NB4 (cell line): ENCODE measurements around the gene UST.

Source experiments
- CTCF ChIP-seq: IDR thresholded peaks from one replicate; pipeline ENCODE4 v1.5.1; 2012; ENCODE audit warnings: low read depth, low read length
- POLR2A ChIP-seq: IDR thresholded peaks from 2 replicates; pipeline ENCODE4 v1.6.1; 2011; ENCODE audit warnings: mild to moderate bottlenecking; ENCODE audit not compliant: insufficient read length; ENCODE audit errors: extremely low read depth
- TF ChIP-seq, protein P1 (sequence below): IDR thresholded peaks from 2 replicates; pipeline ENCODE4 v1.6.1; 2011; ENCODE audit warnings: low read depth, low read length

DNA sequence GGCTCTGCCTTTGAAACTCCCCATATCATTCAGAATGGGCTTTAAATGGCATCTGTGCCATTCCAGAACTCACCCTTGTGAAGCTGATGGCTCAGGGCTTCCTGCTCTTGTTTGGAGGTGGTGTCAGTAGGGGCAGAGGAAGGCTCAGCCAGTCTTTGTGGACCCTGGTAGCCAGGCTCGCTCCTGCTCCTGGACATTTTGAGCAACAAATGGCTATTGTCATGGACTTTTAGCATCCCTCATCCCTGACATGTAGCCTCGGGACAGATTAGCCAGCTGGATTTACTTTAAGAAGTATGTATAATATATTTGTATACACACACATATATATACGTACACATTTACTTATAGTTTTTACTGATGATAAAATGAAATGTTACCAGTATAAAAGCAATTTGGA lies 104.1 kb downstream of the UST start:
- no peak for TF ChIP-seq CTCF
- no peak for TF ChIP-seq POLR2A
- TF ChIP-seq, protein P1, sequence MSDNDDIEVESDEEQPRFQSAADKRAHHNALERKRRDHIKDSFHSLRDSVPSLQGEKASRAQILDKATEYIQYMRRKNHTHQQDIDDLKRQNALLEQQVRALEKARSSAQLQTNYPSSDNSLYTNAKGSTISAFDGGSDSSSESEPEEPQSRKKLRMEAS = no peak
